GM10266 (cell line): ENCODE measurements around the gene PARL.

Experiments used
- DNase-seq: peaks from one replicate; pipeline ENCODE4 v3.0.0; 2012; ENCODE audit errors: extremely low spot score
- CTCF ChIP-seq: IDR thresholded peaks from 2 replicates; pipeline ENCODE4 v1.5.1; 2012; ENCODE audit warnings: mild to moderate bottlenecking, low read depth; ENCODE audit not compliant: control insufficient read depth, insufficient read depth; ENCODE audit errors: missing control alignments

Gene PARL

GRCh38 chr3:183818041-183818620 lies 66.5 kb downstream of the PARL start:
- no peak for TF ChIP-seq CTCF
- no peak for DNase-seq

- no peak for TF ChIP-seq CTCF
These were observed 67.0 kb downstream of the PARL start for GRCh38 chr3:183817639-183818038.

GRCh38 chr3:183816681-183817510 lies 67.8 kb downstream of the PARL start:
- no peak for DNase-seq
- TF ChIP-seq CTCF = no peak

More at GRCh38 chr3:183817639-183818038, 67.0 kb downstream of the PARL start:
- no peak for DNase-seq

- no peak for DNase-seq
- no peak for TF ChIP-seq CTCF
These were observed 68.7 kb downstream of the PARL start for GRCh38 chr3:183815951-183816475.

GRCh38 chr3:183815563-183815940 lies 69.1 kb downstream of the PARL start:
- TF ChIP-seq CTCF = no peak
- no peak for DNase-seq

- TF ChIP-seq CTCF = no peak
- DNase-seq = no peak
These were observed 70.4 kb downstream of the PARL start for GRCh38 chr3:183814240-183814639.
